ENCODE measurements around the gene FBXO9.
A peak's percentile ranks its signal among the peaks of the same experiment; 100 is the strongest.

The FBXO9 gene

DNA sequence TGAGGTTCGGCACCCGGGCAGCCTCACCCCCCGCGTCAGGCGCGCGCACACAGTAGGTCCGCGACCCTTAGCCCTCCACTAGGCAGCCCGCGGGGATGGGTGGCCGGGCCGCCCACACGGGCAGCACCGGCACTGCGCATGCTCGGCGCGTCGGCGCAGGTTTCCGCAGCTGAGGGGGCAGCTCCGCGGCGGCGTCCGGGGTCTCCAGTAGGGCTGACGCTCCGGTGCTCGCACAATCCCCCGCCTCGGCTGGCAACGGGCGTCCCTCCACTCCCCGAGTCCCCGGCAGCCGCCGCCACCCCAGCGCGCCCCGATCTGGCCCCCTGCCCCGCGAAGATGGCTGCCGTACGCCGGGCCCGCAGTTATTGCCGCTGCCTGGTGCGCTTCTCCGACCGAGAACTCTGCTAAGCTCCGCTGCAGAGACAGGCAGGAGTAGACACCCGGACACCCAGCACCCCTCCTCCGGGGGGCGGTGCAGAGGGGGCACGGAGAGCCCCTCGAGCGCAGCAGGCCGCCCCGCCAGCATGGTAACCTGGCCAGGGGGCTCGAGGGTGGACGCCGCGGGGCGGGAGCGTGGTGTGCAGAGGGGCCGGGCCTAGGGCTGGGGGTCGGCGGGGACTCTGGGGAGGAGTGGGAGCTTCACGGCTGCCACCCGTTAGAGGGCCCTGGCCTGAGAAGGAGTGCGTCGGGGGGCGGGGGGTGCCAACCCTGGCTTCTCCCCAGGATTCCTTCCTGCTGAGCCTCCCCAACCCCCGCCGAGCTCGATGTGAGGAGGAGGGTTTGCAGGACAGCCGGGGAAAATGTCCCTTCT is at the start of gene FBXO9:
FBXO9 (plus strand) TSS at position 139 of the 811 bp plus-strand sequence; CDS start at position 525, 386 bp downstream.
- DNase-seq = peak; percentile 70

DNA sequence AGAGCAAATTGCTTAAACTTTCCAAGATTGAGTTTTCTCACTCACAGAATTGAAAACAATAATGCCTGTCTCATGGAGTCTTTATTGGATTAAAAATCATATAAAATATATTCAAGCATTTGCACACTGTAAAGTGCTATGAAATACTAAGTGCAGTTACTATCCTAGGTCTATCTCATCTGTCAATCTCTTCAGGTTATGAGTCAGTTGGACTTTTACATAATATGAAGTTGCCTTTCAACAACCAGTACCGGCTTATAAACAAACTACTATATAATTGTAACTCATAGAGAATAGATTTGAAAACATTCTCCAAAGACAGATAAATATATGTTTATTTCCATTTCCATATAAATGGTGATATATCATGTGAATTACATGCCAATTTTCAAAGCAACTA is 49.7 kb upstream of the FBXO9 start:
- DNase-seq = no peak

DNA sequence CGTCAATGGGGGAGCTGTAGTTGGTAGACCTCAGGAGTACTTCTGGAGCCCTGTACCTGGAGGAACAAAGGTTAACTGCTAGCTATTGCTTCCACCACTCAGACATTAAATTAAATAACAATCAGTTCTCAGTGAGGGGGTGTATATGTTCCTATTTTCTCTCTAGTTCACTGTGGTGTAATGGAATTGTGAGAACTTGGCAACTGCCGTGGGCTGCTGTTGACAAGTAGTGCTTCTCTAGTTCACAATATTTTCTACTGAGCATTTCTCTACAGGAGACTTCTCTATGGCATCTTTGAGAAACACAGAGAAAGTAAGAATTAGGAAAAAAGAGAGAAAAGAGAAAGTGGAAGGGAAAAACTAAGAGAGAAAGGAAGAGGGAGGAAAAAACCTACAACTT is 46.8 kb upstream of the FBXO9 start:
- no peak for DNase-seq

DNA sequence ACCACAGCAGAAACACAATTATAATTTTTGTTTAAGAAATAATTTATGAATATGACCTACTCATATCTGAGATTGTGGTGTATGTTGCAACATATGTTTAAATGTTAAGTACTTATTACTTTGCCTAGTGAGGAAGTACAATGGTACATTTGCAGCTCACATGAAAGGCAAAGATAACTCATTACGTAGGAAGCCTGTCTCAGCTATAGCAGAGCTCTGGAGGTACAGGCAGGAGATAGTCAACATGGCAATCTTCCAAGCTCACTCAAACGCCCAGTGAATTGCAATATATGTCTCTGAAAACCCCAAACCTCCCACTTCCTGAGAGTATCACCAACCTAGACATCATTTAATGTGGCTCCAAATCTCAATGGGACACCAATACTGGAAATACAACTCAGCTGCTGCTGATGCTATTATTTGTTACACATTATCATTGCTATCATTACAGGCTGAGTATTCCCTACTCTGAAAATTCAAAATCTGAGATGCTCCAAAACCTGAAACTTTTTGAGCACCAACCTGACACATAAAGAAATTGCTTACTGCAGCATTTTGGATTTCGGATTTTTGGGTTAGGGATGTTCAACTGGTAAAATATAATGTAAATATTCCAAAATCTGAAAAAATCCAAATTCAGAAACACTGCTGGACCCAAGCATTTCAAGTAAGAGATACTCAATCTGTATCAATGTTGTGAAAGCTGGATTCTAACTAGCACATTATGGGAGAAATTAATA is 45.0 kb upstream of the FBXO9 start:
- DNase-seq = no peak

DNA sequence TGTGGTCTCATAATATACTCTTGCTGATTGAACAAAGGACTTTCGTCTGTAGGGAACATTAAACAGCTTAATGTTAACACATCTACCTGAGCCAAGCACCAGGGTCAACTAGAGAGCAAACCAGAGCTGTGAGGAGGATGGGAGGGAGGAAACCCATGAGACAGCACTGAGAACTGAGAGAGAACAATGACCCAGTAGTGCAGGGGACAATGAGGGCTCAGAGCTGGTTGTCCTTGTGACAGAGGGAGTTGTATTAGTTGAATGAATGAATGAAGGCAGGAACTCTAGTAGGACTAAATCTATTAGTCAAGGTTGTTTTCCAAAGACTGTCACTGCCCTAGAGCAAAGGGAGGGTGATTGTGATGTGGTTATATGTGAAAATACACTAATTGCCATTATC is 41.9 kb upstream of the FBXO9 start:
- no peak for DNase-seq

DNA sequence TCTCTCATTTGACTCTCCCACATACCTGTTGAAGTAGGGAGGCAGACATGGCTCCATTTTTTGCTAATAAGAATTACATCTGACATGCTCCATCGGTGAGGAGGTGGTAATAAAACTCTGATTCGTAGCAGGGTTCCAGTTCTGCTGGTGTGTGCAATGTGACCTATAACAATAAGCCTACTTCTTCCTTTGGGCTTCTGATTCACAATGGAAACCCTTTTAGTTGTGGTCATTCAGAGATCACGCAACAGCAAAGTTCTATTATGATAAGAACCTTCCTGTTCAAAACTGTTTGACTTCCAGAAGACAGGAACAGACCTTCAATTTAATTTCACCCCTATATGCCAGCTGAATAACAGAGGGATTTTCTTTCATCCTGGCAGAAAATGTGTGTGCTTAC is 38.7 kb upstream of the FBXO9 start:
- DNase-seq = no peak

DNA sequence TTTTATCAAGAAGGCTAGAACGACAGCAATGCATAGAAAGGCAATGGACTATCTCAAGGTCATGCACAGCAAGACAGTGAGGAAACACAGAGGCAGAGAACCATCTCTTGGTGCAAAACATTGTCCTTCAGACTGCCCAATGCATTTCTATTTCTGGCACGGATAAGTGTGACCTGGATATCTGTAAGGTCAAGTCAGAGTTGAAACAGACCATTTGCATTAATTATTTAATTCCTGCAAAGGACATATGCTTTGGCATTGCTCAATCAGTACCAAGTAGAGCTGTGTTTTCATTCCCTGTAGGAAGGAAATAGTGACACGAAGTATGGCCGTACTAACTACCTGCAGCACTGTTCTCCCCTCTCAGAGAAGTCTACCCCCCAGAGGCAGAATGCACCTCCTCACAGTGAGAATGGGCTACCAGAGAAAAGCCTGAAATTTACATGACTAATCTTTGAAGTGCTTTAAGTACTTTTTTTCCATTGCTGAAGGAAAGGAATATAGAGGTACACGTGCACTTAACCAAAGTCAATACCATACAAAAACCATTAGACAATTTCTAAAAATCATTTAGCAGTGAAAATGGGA is 38.0 kb upstream of the FBXO9 start:
- no peak for DNase-seq

DNA sequence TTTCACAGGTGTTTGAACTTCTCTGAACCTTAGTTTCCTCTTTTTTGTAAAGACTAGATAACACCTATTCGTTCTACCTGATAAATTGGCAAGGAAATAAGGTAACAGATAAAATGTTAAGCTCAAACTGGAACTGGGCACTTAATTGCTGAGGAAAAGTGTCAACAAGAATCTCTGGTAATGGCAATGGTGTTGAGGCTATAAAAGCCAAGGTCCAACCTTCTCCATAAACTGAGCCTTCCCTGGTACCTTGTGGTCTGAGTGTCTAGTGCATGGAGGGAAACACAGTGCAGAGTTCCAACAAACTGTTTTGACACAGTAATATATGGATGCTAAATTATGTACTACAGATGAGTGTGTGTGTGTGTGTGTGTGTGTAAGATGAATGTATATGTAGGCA is 36.7 kb upstream of the FBXO9 start:
- DNase-seq = no peak

DNA sequence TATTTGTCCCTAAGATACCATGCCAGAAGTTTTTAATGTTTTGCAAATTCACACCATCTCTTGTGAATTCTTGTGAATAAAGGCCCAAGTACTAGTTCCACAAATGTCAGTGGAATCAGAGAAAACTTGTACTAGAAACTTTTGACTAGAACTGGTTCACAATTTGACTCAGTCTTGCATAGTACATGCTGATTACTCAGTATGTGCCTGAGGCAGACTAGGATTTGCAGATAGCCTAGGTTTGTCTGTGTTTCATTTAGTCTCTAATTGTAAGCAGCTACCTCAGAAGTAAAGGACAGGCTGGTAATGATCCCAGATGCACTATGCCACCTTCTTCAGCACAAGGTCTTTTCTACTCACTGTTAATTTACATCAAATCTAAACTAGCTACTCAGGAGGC is 35.9 kb upstream of the FBXO9 start:
- no peak for DNase-seq

DNA sequence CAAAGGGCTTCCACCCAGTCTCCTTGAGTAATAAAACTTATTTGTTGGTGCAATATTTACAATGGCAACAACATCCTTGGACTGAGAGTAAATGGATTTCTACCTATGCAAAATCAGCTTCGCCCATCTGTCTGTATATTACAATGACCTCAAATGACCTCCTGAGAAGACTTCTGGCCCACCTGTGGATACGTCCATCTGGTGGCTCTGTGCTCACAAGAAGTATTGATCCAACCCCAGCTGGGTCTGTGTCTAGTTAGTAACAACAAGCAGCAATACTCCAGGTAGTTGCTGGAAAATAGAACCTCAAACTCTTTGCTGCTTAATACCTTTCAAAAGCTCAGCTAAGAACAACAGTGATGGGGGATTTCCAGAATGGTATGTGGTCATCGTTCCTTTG is 35.4 kb upstream of the FBXO9 start:
- DNase-seq = no peak

DNA sequence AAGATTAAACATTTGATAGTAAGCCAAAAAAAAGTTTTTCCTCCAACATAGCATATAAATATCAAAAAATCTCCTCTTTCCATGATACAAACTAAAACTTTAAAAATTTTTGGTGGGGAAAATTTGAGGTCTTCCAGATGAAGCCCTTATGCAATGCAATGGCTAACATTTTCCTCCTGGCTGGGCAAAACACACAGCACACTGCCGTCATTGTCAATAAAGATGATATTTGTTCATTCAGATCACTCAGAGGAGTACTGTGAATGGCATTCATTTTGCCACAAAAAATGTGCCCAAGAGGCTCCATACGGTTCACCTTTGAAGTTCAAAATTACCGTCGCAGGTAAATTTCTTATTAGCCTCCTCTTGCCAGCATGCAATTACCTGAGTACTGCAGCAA is 33.9 kb upstream of the FBXO9 start:
- no peak for DNase-seq

DNA sequence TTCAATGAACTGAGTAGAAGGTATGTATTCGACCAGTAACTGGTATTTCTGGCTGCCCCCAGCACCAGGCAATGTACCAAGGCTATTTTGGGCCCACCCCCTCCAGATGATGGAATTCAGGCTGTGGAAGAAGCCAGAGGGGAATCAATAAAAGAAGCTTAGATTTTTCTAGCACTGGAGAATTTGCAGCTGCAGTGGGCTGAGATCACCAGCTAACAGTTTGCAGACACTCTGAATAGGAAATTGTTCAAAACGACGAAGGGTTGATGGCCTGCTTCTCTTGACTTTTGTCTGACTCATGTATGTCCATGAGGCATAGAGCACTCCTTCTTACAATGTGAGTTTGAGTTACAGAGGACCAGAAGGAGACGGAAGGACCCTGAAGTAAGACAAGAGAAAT is 32.4 kb upstream of the FBXO9 start:
- DNase-seq = no peak

DNA sequence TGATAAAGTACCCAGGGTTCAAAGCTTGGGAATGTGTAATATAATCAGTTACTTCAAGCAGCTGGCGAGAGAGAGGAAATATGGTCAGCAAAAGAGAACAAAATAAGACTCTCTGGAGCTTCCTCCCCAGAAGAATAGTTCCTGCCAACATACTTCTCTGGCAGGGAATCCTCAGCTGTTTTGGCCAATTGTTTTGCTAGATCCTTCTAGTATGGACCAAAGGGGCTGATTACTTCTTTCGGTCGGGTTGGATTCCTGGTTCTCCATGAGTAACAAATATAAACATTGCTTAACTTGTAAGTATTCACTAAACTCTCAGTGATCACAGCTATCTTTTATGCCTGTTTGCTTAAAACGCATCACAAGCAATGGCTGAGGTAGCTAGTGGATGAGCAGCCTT is 31.4 kb upstream of the FBXO9 start:
- no peak for DNase-seq

DNA sequence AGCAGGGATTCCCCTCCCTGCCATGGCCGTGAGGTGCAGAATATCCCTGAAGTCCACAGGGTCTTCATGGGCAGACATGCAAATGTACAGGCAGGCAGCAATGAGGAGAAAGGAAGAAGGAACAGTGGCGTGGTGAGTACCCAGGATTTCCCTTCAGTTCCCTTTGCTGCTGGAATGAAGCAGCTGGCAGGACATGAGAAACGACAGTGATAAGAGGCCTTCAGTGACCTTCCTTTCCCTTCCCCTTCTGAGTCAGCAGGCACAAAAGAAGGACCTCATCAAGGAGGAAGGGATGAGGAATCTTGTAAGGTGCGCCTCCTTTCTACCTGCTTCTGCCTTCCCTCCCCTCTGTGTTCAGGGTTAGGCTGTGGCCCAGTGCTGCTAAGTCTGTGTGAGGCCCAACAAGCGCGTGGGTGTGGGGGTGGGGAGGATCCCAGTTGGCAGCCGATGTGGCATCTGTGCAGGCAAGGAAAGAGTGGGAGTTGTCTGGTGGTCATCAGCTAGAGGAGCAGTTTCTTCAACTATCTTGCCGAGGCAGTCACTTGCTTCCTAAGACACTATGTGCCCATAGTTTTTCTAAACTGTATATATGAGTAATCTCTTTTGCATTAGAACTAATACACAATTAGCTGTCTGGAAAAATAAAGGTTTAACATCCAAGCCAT is 29.5 kb upstream of the FBXO9 start:
- no peak for DNase-seq

DNA sequence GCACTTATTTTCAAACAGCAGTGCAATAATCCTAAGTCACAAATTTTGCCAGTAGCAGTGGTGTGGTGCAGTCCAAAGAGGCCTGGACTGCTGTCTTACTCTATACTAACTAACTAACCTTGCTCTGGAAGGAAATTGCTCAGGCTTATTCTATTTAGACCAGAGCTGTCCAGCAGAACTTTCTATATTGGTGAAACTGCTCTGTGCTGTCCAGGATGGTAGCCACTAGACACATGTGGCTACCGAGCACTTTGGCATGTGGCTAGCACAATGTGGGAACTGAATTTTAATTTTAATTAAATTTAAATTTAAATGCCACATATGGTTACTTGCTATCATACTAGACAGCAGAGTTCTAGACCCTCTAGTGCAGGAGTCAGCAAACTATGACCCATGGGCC is 27.1 kb upstream of the FBXO9 start:
- DNase-seq = no peak

DNA sequence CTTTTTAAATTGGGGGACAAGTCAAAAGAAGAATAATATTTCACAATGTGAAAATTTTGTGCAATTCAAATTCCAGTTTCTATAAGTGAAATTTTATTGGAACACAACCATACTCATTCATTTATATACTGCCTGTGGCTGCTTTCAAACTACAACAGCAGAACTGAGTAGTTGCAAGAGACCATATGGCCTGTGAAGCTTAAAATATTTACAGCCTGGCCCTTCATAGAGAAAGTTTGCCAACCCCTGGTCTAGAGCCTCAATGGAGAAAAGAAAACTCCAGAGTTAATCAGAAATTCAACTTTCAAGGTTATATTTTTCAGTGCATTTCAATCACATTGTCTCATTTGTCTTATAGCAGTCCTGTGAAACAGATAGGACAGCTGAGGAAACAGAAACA is 26.6 kb upstream of the FBXO9 start:
- no peak for DNase-seq

DNA sequence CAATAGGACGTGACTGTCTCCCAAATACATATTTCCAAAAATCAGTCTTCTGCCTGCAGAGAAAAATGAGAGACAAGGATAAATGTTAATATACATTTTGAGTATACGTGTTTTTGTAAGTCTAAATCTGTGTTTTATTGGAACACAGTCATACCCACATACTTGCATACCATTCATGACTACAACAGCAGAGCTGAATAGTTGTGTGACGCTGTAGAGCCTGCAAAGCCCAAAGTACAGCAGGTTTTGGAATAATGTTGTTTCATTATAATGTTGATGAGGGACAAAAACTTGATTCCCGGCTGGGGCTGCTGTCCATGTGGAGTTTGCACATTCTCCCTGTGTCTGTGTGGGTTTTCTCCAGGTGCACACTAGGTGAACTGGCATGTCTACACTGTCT is 23.8 kb upstream of the FBXO9 start:
- DNase-seq = no peak

DNA sequence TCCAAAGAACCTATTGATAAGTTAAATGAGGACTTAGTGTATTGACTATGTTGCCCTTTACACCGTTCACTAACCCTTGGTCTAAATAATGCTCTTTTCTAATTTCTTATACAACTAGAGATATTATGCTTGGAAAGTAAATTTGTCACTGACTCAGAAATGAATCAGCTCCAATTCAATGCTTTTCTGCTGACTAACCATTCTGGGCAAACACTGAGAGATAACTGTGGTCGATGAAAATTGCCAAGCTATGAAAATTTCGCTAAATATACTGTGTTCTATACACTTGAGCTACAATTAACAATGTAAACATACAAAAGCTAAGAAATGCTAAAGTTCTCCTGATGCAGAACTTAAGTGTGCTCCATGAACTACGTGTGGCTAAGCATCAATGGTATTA is 23.1 kb upstream of the FBXO9 start:
- peak; percentile 16 for DNase-seq

DNA sequence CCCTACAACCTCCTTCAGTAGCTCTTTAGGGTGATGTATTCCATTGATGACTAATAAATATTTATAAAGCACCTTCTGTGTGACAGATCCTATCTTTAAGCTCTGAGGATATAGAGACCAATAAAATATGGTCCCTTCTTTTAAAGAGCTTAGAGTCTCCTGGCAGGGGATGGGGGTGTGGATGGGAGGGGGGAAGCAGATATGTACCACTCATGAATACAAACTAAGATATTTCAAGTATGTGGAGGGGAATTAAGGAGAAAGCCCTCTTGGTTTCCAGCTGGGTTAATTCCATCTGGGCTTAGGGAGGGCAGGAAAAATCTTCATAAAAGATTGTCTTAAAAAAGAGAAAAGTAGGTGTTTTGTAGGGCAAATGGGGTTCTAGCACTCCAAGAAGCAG is 21.6 kb upstream of the FBXO9 start:
- DNase-seq = no peak

DNA sequence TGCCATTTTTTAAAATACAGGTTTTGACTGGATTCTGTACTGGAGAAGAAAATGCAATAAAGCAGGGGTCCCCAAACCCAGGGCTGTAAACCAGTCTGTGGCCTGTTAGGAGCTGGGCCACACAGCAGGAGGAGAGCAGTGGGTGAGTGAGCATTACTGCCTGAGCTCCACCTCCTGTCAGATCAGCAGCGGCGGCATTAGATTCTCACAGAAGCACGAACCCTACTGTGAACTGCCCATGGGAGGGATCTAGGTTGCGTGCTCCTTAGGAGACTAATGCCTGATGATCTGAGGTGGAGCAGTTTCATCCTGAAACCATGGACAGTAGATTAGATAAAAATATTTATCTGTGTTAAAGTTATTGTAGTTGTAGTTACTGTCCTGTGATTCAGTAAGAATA is 21.1 kb upstream of the FBXO9 start:
- DNase-seq = no peak

DNA sequence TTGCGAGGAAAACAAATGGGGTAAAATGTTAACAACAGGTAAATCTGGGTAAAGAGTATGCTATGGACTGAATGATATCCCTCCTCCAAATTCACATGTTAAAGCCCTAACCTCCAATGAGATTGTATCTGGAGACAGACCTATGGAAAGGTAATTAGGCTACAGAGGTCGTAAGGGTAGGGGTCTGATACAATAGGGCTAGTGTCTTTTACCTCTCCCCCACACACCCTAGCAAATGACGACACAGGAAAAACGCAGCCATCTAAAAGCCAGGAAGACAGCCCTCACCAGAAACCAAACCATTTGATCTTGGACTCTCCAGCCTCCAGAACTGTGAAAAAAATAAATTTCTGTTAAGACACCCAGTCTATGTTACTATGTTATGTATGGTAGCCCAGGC is 20.6 kb upstream of the FBXO9 start:
- no peak for DNase-seq

DNA sequence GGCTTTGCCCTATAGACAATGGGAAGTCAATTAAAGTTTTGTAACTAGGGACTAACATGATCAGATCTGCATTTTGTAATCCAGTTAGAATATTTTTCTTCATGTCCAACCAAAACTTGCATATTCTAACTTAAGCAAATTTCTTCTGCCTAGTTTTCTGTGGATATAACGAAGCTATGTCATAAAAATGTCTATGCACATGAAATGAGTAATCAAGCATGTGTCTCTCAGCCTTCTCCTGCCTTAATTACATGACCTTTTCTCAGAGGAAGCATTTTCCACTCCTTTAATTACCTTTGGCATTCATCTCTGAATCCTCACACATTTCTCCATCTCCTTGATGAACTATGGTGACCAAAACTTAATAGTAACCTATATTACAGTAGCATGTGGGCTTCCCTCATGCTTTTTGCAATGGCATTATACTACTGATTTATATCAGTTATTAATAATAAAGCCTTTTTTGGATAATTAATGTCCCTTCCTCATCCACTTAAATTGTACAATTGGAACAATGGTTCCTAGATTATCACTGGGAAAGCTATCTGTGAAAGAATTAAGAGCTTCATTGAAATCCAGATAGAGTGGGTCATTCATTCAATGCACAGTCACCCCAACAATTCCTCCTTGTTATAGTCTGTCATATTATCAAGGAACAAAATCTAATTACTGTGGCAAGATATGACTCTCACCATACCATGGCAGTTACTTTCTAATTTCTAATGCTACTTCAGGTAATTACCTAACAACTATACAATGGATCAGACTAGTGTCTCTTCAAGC is 19.1 kb upstream of the FBXO9 start:
- DNase-seq = no peak

All from DMS79 treated with DMSO at 0.1 percent for 48 hours (cell line).